ENCODE measurements around the gene NCKAP5.

GRCh38 chr2:133082034-133082433 lies 486.2 kb downstream of the NCKAP5 start:
- TF ChIP-seq POLR2A (IDR thresholded peaks at IDR 0.05) (no peak), POLR2AphosphoS5 (IDR thresholded peaks at IDR 0.05; ENCODE audit: insufficient read depth in 1 of 2, low read depth in 1 of 2) (no peak)

All from vagina (tissue), 2 donors.